ENCODE measurements around the gene ABHD12.
"Not testable (repeated sequence)": the region's sequence is repeated elsewhere in the genome, so short reads cannot be mapped to it uniquely, and the experiment has no call there.

ABHD12 gene

DNA sequence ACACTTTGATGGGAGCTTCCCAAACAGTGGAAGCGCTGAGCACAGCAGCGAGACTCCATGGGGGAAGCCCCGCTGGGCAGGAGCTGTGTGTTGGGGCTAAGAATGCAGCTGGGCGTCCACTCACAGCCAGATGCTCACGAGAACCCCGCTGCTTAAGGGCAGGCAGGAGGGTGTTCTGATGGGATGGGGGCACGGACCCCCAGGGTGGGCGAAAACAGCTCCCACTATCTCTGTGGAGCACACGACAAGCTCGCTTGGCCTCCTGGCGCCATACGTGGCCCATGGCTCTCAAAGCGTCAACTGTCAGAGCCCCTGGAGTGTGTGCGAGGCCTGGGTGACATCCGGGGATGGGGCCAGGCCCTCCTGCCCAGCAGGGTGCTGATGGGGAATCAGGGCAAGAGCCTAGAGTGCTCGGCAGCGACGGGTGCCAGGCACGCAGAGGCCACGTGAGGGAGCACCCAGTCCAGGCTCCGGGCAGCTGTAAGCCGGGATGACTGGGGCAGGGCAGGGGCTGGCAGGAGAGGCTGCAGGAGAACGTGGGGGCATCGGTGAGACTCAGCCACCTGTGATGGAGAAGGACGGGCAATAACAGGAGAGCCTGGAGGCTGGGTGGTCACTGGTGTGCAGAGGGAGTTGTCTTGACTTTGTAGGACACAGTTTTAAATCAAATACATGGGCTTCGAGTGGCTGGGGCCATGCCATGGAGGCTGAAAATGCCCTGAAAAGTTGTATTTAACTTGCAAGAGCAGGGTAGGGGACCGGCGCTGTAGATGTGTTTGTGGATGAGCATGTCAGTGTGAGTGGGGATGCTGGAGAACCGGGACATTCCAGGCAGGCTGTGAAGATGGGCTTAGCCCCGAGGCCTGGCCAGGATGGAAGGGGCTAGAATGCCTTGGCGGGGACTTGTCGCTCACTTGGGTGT, 115.5 kb downstream of the ABHD12 start:
- DNase-seq: no peak

DNA sequence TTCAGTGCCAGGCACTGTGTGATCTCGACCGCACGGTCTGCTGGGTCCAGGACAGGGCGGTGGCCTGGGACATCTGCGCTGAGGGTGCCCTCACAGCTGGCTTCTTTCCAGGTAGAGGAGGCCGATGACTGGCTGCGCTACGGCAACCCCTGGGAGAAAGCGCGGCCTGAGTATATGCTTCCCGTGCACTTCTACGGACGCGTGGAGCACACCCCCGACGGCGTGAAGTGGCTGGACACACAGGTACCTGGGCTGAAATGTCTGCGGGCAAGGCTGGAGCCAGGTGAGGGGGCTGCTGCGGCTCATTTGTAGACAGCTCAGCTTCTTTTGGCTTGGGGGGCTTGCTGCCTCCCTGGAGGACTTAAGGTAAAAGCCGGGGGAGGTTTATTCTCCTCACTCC, 116.2 kb downstream of the ABHD12 start:
- no peak for DNase-seq

DNA sequence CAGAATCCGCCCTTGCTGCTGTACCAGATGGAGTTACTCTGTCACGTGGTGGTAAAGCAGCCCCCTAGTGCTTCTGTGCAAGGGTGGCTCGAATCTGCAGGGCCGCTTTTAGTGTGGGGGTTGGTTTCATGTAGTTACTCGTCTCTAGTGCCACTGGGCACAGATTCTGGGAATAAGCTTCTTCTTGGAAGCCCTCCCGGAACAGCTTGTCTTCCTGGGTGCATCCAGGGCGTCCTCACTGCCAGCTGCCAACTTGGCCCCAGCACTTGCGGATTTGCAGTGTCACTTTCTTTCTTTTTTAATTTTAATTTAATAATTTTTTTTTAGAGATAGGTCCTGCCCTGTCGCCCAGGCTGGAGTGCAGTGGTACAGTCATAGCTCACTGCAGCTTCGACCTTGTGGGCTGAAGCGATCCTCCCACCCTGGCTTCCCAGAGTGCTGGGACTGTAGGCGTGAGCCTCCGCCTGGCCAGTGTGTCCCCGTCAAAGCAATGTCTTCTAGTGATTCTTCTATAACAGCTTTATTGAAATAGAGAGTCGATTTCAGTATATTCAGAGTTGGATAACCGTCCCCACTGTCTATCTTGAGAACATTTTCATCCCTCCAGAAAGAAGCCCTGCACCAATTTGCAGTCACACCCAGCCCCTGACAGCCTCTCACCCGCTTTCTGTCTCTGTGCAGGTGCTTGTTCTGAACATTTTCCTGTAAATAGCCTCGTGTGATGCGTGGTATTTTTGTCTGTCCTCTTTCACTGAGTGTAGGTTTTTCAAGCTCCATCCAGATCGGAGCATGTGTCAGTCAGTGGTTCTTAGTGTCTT, 116.9 kb downstream of the ABHD12 start:
- no peak for DNase-seq

DNA sequence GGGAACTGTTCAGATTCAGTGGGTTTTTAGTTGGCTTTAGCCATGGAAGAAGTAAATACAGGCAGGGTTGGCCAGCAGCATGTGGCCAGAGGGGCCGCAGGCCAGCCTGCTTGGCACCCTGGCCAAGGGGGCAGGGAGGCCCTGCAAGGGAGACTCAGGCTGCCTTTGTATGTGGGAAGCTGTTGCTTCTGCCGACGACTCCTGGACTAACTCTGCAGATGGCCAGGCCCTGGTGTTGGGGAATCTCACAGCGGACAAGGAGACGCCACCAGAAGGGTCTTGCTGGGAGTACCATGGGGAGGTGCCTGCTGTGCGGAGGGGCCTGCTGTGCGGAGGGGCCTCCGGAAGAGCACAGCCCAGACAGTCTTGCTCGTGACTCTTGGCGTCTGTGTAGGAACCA, 117.6 kb downstream of the ABHD12 start:
- no peak for DNase-seq

DNA sequence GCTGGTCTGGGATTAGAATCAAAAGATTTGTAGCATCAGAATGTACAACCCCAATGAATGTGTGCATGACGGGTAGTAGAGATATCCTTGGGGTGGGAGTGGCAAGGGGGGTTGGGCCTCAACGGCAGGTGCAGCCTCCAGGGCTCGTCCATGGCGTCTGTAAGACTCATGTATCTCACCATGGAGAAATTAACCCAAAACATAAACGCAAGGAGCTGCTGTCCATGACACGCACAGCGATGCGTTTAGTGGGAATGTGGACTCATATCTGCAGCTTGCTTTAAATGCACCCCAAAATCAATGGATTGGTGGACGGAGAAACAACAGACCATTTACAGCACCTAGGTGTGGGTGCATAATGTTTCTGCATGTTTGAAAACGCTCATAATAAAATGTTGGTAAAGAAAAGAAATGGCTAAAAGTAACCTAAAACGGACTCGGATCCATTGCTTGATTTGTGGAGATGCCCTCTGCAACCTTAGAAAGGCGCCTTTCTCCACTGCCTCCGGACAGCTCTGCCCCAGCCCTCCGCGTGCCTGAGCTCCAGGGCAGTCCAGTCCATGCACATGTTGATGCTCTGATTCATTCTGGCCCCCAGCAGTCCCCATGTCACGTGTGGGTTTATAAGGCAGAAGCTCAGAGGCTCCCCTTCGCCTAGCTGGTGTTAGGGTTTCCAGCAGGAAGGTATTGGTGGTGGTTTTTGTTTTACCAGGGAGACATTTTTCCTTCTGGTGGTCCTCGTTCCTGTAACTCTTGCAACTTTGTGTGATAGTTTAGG, 118.2 kb downstream of the ABHD12 start:
- DNase-seq: no peak

DNA sequence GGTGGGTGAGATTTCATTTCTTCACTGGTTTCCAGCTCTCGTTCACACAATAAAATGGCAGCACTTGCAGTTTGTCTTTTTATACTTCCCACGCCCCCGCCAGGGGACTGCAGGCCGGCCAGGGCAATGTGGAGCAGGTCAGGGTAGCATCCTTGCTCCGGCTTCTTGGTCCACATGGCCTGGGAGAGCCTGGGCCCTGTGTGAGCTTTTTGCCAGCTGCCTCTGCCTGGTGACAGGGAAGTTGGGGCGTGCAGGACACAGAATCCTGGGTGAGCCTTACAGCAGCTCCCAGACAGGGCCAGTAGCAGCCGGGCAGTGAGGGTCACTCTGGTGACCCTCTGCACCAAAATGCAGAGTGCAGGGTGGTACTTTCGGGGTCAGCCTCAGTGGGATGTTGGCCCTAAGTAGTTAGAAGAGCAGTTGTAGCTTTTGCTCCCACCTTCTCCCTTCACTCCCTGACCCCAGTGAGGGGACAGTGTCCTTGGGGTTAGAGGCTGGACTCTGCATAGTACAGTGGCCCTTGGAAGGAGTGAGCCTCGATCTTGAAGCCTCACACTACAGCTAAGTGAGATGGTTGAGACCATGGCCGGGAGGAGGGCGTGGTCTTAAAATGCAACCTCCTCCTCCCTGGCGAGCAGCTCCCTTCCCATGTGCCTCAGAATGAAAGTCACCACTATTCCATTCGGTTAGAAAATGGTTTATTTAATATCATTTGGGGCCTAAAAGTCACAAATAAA, 119.0 kb downstream of the ABHD12 start:
- no peak for DNase-seq

DNA sequence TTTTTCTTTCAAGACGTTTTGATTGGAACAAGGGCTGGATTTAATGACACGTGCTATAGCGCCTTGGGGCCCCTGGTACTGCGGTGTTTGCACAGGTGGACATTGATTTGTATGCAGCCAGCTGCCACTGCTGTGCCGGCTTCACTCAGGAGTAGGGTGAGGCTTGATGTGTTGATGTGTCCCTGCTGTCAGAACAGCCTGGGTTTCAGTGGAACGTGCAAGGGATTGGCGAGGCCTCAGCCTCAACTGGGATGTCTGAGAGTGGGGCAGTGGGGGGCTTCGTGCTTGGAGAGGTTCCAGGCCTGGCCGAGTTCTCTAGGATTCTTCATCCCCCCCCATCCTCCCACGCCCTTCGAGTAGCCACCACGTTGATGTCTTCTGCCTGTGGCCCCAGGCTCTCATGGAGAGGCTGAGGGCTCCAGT, 119.8 kb downstream of the ABHD12 start:
- DNase-seq: no peak

DNA sequence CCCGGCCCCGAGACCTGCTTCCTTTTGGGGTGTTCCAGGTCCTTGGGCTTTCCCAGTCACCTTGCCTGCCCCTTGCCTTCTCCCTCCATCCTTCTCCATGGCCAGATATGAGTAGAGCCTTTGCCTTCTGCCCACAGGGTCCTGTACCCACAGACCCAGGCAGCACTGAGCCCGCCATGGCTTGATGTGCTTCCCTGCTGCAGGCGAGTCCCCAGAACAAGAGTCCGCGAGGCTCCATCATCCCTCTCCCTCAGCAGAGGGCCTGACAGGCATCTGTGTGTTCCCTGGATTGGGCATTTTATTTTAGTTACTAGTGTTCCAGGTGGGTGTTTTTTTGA, 120.8 kb downstream of the ABHD12 start:
- DNase-seq: no peak

DNA sequence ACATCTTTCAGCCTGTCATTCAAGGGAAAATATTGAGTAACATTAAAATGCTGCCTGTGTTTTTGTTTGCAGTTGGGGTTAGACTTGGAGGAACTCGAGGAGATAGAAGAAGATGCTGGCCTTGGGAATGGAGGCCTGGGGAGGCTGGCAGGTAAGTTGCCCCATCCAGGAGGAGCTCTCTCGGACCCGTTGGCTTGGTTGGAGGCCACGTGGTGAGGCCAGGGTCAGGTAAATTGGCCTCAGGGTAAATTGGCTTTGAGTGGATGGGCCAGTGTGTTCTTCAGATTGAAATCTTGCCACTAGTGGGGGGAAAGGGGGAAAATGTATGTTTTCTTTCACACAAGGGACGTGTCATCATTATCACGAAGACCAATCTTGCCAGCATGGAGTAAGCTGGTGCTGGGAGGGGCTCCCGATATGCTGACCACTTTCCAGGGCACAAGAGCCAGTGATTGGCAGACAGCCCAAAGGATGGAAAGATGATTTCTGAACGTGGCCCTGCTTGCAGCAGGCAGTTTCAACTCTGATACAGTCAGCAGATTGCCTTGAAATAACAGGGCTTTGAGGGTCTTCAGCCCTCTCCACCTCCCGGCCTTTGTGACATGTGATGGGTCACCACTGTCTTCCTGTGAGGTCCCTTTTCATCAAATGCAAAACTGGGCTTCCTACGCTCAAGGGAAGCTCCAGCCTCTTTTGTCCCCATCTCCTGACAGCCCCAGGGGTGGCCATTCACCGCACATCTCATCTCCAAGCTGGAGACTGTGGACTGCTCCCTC, 121.4 kb downstream of the ABHD12 start:
- no peak for DNase-seq

DNA sequence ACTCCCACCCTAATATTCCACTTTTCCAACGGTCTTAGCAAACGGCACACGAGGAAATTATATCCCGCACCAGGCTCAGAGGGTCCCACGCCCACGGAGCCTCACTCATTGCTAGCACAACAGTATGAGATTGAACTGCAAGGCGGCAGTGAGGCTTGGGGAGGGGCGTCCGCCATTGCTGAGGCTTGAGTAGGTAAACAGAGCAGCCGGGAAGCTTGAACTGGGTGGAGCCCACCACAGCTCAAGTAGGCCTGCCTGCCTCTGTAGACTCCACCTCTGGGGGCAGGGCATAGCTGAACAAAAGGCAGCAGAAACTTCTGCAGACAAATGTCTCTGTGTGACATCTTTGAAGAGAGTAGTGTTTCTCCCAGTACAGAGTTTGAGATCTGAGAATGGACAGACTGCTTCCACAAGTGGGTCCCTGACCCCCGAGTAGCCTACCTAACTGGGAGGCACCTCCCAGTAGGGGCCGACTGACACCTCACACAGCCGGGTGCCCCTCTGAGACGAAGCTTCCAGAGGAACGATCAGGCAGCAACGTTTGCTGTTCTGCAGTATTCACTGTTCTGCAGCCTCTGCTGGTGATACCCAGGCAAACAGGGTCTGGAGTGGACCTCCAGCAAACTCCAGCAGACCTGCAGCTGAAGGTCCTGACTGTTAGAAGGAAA, 129.7 kb downstream of the ABHD12 start:
- DNase-seq: not testable (repeated sequence)

DNA sequence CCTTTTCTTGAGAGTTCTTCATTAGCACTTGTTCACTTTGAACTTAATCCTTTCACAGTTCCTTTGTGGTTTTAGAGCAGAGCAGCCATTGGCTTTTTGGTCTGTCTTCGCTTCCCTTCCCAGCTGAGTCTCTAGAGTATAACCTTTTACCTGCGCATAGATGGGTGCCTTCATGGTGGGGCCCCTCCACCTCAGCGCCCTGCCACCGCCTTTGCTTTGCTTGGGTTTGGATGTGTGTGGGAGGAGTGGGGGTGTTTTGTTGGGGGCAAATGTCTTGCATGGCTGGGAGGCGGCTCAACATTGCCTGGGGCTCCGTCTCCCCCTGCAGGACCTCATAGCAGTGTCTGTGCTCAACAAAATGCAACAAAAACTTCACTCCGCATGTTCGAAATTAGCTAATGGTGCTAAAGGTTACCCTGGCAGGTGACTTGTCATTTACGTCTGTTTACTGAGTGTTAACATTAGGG, 130.8 kb downstream of the ABHD12 start:
- DNase-seq: no peak

DNA sequence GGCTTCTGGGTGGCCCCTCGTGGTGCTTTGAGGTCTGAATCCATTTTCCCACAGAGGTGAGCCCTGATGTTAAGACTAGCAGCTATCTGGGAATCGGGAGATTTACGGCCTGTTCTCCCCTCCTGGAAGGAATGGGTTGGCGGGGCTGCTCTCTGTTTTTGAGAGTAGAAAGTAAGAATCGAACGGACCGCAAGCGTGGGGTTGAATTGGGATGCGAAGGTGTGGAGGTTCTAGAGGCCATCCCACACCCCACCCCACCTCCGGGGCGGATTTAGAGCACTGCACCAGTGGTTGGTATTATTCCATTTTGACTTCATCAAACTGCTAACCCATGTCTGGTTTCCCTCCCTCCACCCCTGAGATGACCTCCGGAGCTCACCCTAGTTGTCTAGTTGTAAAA, 131.3 kb downstream of the ABHD12 start:
- no peak for DNase-seq

DNA sequence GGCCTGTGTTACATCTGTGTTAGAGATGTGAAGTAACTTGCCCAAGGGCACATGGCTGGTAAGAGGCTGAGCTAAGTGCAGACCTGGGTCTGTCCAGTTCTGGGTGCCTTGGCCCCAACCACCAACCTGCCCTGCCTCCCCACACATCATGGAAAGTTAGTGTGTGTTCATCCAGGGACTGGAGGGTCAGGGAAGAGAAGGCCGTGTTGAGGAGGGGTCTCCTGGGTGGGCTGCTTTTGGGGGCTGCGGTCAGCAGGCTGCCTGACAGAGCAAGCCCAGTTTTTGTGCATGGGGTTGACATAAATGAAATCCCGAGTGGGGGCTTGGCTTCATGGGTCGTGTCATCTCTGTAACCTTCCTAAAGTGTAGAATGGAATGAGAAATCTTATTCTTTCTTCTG, 131.8 kb downstream of the ABHD12 start:
- DNase-seq: no peak

DNA sequence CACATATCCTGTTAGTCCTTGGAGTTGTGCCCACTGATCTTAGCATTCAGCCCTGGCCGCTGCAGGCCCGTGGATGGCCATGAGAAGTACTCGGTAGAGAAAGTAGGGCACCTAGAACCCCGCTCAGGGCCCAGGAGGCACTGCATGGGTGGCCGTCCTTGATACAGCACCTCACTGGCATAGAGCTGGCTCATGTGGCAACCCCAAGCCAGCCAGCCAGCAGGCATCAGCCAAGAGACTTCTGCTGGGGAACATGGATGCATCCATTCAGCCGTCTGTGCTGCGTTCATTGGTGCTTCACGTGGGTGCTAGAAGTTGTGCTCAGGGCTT, 132.2 kb downstream of the ABHD12 start:
- DNase-seq: no peak

DNA sequence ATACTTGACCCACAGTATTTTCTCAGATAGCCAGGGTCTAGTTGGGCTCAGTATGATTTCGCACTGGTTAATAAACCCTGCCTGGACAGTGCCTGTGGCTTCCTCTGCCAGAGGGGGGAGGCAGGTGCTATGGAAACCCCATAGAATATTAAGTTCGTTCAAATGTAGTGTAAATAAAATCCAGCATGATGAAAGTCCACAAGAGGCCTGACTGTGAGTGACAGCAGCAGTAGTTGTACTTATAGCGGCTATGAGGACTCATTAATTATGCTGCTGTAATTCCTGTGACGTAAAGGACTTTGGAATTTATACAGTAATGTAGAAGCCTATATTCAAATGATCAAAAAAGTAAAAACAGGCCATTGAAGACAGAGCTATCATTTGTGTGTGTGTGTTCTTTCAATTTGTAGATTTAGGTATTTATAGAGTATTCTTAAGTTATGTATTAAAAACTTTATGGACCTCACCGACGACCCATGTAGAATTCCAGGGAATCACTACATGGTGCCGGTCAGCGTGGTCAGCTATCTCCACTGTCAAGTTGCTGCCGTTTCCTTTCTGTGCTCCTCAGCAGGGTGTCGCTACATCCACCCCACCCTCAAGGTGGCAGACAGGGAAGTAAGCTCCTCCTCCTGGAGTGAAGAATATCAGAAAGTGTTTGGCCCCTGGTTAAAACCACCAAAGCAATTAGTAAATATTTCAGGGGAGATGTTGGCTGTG, 132.7 kb downstream of the ABHD12 start:
- DNase-seq: no peak

DNA sequence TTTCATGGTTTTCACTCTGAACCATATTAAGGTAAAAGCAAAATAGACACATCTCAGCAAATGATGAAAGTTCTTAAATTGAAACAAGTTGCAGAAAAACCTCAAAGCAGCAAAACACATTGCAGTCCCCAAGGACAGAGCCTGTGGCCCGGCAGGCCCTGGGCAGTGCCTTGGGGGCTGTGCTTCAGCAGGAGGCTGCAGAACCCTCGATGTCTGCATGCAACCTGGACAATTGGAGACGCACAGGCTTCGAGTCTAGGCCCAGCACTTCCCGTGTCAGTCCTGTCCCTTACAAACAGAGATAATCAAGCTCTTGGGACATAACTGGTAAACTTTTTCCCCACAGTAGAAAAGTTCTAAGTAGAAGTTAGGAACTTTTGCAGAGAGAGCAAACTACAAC, 133.5 kb downstream of the ABHD12 start:
- DNase-seq: no peak

DNA sequence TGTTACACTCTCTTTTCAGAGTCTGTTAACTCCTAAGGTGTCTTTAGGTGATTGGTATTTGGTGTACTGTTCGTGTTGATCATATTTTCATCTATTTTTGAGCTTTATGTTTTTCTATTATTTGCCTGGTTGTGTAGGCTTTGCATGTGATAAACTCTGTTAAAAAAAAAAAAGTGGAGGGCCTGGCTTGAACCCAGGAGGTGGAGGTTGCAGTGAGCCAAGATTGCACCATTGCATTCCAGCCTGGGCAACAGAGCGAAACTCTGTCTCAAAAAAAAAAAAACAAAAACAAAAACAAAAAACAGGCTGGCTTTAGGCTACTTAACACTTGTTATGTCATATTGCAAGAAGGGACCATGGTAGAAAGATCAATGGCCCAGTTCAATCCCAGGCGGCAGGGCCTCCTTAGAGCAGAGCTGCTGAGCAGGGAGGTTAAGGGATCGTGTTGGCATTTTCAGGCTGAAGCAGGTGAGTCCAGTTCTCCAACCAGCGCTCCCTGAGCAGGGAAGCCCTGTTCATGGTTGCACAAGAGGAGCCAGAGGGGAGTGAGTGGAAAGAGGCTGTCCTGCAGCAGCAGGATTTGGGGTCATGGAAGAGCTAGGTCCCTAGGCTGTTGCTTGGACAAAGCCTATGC, 134.3 kb downstream of the ABHD12 start:
- DNase-seq: no peak

DNA sequence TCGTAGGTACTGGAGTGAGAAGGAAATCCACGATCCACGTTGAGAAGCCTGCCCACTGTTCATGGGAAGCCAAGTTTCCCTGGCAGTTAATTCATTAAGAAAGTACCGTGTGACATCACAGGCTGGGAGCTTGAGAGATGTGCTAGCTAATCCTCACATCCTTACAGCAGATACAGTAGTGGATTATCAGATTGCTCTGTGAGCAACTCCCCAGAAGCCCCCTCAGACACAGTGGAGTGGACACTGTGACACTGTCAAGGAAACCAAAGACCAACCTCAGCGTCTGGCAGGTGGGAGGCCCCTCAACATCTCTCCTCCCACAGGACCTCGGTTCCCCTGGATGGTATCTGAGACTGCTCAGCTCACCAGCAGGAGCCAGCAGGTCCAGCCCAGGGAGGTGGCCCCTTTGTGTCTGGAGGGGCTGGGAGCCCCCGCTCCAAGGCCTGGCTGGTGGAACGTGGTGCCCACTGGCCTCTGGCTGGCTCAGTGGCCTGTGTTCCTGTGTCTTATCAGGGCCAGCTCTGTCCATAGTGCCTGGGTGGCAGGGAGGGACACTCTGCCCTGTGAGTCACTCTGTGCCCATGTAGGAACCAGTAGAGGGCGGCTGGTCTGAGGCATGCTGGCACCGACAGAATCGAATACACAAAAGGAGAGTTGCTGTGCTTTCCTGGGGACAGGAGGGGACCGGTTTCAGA, 135.5 kb downstream of the ABHD12 start:
- no peak for DNase-seq

DNA sequence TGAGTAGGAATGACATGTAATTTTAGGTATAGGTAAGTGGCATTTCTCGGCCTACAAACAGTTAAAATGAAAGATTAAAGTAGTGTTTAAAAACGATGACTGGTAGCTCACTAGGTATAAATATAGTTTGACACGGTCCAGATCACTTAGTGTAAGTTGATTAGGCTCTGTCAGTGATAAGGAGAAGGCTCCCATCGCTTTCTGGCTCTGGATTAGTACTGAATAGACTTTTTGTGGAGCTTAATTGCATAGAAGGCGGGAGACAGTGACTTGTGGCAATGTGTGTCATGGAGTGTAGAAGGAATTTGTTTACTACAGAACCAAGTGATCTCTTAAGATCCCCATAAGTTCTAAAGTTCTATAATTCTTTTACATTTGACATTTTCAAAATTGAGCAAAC, 136.1 kb downstream of the ABHD12 start:
- DNase-seq: no peak

All from stimulated activated CD4-positive, alpha-beta T cell treated with anti-CD3 and anti-CD28 coated beads, Interleukin-4, amount 100 ng/mL, for 24 hours (primary cell).